Measurements from ENCODE around the gene CRACR2A.

Gene CRACR2A

DNA sequence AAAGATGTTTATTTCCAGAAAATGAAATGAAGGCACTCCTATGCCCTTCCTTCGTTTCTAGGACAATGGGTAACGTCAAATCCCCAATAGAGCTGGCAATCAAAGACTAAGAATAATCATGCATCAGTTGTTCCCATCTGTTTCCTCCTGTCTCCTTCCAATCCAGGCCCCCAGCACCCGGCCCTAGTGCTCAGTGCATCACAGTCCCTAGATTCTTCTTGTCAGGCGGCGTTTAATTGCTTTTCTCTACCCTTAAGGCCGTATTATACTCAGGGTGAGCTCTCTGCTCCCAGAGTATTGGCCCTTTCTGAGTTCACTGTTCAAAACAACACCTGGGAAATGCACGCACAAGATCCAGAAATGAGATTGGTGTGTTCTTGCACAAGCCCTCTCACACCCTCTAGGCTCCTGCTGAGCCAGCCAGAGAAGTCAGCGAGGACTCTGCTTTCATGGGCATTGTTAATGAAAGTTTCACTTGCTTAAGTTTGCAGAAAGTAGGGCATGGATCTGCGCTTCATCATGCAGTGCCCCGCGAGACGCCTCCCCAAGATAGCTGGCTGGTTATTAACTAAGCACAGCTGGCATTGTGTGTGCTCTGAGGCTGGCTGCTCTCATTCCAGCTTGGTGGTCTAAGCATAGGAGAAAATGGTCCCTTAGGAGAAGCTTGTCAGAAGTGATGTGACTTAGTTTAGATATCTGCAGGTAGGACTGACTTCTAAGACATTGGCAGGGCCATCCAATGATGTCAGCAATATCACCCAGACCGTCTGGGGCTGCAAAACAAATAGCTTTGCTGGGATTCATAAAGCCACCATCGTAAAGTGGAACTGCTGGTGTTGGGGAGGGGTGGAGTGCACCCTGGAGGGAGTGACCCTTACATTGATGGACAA lies 28.7 kb downstream of the CRACR2A start:
- no peak for DNase-seq

DNA sequence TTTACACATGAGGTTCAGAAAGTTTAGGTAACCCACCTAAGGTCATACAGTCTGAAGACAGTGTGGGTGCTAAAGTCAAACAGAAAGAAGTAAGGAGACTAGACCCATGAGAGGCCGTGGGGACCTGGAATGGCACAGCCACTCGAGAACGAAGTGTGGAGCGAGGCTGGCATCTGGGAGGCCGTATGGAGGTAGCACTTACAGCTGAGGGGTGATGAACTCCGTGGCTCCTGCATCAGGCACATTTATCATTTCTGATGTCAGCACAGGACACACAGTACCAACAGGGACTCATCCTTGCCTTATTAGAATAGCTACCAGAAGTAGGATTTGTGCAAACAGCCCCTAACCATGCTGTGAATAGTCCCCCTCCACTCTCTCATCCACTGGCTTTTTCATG lies 30.5 kb downstream of the CRACR2A start:
- DNase-seq: no peak

DNA sequence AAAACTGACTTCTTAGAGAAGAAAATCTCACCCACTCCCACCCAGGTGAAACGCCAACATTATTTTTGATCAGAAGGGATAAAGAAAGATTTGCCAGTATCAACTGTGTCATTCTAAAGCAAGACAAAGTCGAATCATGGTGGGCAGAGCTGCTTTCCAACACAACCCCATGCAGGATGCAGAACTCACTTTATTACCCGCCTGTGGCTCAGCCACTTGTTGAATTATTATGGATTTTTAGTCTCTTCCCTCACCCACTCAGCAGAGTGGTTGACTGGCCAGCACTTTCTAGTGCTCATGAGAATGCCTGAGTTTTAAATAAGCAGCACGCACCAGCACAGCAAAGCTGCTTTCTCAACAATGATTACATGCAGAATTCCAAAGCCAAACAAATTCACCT lies 32.1 kb downstream of the CRACR2A start:
- no peak for DNase-seq

DNA sequence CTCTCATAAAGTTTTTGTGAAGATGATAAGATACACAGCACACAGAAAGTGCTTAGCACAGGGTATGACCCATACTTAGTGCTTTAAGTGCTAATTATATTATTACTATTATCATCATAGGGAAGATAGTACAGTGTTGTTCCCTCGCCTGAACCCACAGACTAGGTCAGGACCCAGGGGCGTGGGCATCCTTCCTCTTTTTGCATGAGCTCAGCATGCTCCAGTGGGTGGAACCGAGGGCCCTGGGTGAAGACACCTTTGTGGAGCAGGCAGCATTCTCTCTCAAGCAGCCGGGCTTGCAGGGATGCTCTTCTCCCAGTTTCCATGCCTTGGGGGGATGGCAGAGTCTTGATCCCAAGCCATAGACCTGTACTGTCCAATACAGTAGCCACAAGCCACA lies 34.8 kb downstream of the CRACR2A start:
- no peak for DNase-seq

DNA sequence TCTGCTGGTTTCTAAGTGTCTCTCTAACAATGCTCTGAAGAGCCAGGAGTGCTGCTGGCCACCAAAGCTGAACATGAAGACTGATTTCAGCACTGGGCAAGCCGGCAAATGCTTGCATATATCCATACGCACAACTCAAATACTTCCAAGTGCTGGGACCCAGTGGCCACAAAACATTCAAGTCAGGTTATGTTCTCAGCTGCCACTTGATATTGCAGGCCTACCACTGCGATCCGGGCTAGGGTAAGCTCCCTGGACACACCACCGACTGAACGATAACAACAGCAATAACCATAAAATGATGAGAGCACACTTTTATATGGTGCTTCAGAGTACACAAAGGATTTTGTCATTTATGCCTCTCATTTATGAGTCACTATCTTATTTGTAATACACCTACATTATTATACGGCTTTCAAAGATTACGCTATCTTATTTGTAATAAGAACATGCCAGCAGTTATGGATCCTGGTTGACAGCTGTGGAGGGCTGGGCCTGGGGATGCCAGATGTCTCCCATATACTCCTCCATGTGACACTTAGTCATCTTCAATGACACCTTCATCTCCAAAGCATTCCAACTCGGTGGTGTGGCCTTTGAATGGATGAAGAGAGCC lies 35.5 kb downstream of the CRACR2A start:
- no peak for DNase-seq

DNA sequence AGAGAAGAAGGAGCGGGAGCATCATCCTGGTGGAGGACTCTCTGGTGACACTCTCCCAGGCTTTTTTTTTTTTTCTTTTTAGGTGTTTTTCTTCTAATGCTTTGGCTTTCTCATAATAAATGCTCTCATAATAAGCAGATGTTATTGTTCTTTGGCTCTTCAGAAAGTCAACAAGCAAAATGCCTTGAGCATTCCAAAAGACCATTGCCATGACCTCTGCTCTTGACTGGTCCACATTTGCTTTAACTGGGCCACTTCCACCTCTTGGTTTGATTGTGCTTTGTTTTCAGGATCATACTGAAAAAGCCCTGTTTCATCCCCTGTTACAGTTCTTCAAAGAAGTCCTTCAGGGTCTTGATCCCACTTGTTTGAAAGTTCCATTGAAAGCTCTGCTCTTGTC lies 36.9 kb downstream of the CRACR2A start:
- DNase-seq: no peak

DNA sequence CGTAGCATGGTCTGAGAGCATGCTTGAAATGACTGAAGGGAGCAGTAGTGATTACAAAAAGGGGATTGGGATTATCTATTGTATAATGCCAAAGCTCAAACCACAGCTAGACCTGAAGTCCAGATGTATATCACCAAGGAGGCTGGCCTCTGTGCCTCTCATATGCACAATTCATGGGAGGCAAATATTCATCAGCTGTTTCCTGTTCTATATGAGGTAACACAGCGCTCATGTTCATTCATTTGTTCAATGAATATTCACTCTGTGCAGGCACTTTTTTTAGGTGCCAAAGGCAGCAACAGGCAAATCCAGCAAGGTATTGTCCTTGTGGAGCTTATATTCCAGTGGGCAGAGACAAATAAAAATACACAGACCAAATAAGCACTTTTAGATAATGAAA lies 39.0 kb downstream of the CRACR2A start:
- DNase-seq: no peak

DNA sequence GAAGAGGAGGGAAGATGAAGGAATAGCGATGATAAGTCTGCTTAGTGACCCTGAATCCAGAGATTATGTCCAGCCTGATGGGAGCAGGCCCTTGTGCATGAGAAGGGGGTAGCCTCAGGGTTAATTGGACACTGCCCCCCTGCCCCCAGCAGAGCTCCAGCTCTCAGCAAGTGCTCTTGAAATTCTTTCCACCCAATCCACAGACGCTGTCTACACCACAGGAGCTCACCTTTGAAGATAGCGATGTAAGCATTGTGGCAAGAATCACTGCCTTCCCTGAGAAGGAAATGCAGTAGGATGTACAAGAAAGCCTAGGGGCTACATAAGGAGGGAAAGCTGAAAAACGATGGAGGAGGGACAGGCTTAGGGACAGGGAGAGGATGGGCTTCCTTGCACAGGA lies 39.4 kb downstream of the CRACR2A start:
- no peak for DNase-seq

DNA sequence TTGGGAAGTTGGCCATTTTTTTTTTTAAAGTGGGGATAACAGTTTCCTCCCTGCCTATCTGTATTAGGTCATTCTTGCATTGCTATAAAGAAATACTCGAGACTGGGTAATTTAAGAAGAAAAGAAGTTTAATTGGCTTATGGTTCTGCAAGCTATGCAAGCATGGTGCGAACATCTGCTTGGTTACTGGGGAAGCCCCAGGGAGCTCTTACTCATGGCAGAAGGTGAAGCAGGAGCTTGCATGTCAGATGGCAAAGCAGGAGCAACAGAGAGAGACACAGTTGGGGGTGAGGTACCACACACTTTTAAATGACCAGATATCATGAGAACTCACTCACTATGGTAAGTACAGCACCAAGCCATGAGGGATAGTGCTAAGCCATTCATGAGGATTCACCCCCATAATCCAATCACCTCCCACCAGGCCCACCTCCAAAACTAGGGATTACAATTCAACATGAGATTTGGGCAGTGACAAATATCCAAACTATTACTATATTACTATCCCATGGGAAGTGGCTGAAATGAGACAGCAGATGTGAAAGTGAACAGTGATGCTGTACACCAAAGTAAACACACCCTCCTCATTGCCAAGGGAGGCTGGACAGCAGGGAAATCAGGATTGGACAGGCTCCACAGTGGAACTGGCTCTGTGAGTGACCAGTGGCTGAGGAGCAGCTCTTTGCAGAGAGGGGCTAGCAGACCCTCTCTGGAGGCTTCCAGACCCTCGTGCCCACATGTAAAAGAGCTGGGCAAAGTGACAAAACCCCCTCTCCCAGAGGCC lies 40.5 kb downstream of the CRACR2A start:
- no peak for DNase-seq

DNA sequence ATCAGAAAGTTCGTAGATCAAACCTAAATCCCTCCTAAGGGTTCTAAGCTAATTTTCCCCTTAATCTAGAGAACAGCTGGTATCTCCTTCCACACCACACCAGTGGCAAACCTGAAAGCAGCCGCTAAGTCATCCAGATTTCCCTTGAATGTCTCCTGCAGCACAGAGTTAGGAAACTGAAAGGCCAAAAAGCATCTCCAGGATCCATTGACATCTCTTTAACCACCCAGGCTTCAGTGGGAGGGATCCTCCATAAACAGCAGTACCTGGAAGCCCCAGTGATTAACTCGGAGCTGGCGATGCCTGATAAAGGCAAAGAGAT lies 47.6 kb downstream of the CRACR2A start:
- DNase-seq: no peak

DNA sequence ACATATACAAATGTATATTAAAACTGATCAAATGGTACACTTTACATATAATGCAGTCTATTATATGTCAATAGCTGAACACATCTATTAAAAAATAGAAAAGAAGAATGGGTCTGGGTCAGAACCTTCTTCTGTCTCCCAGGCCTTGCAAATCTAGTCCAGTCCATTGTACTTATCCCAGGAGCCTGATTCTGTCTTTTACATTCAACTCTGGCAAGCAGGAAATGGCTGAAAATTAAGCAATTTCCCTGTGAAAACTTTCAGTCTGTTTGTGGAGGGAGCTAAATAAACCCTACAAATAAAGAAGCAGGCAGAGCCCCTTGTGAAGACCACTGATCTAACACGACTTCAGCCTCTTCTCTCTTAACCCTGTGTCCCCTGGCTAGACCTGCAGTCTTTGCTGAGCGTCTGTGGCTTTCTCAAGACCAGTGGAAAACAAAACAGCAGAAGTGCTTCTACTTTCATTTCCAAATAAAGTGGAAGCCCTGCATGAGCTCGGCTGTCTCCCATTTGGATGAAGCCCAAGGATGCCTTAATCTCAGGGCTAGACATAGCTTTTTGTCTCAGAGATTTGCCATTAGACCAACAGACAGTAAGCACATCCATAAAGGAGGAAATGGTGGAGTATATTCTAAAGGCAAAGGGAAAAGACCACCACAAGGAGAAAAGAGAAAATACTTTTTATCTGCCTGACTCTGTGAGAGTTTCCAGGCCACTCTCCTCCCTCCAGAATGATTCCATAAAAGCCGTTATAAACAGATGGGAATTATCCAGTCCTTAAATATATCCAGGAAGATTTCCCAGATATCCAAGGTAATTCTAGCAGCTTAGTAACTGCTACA lies 48.2 kb downstream of the CRACR2A start:
- no peak for DNase-seq

DNA sequence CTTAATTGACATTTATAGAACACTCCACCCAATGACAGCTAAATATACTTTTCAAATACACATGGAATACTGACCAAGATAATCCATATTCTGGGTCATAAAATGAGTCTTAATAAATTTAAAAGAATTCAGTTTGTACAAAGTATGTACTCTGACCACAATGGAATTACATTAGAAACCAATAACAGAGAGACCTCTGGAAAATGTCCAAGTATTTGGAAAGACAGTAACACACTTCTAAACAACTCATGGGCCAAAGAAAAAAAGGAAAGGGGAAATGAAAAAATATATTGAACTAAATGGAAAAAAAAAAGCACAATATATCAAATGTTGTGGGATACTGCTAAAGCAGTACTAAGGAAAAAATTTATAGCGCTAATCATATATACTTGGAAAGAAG lies 52.0 kb downstream of the CRACR2A start:
- no peak for DNase-seq

DNA sequence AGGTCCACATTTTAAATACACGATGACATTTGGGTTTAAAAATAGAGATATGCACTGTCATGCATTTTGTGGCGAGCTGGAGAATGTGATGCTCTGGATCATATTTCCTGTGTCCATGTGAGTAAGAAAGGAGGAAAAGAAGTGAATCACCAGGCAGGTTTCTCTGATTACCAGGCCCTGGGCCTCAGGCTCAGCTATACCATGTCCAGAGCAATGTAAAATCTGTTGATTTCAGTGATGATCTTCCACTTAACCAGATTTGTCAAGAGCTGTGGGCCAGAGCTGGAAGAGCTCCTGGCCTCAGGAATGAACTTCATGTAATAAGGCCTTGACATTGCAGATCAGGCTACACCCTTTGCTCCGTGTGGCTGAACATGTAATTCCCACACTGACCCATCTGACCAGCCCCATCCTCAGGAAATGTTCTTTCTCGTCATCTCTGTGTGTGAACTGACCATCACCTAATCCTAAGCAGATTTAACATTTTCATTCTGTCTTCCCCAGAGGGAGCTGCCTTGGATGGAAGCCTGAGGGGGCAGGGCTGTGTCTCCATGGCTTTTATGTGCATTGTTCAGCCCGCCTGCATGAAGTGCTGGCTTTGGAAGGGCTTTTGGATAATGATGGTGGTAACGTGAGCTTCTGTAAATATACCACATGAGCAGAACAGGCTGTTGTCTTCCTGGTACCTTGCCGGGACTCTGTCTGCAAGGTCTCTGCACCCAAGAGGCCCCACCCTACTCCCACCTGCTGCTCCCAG lies 54.5 kb downstream of the CRACR2A start:
- no peak for DNase-seq

DNA sequence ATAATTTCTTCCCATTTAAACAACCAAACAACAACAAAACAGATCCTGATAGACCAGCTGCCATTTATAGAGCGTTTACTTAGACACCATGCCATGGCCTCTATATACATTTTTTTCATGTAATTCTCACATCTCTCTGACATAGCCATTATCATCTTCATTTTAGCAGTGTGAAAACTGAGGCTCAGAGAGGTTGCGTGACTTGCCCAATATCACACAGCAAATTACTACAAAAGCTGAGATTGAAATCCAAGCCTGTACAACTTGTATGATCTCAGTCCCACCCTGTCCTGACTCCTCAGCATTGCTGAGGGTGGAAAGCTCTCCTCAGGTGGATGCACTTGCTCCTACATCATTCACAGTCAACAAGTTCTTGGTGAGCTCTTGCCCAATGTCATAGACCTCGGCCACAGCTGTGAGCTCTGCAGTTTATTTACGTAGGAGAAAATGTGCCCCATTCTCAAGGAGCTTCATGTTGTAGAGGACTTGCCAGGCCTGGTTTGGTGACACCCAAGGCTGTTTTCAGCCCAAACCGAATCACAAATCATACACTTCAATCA lies 55.5 kb downstream of the CRACR2A start:
- no peak for DNase-seq

DNA sequence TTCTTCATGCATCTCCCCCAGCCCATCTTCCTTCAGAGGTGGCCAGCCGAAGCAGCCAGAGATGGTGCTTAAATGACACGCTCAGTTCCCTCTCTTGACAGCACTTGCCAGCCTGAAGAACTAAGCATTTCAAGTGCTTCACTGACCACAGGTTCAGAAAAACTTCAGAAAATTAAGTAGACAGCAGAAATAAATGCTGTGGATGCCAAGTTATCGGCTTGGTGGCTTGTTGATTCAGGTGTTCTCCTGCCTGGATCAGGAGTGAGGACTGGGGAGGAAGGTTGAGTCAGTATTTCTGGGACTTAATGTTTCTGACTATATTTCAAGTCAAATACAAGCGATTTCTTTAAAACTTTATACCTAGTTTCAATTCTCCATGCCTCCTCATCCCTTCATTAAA lies 58.2 kb downstream of the CRACR2A start:
- DNase-seq: no peak

DNA sequence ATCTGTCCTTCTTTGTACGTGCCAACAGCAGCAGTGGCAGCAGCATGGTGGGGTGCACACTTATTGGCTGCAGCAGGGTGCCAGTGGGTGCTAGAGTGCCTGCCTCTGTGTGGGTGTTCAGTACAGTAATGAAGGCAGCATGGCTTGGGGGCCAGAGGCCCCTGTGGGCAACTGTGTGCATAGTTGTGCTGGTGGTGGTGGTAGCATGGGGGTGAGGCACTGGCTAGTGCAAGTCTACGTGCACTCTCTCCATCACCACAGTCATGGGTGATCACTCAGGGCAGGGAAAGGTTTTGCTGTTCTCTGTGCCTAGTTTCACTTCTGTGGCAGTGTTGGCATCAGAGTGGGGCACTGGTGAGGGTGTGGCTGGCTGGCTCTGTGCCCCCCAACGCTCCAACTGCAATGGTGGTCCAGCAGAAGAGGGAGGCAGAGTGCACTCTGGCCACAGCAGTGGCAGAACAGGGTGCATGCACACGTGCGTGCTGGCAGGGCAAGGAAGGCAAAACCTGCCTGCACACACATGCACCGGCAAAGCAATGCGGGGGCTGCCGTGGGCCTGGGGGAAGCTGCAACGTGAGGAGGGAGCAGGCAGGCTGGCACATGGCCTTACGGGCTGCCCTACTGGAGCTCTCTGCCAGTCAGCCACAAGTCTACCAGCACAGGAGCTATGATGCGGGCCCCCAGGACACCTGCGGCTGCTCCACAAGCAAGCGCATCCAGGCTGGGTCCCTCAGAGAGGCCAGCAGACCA lies 60.1 kb downstream of the CRACR2A start:
- DNase-seq: no peak

DNA sequence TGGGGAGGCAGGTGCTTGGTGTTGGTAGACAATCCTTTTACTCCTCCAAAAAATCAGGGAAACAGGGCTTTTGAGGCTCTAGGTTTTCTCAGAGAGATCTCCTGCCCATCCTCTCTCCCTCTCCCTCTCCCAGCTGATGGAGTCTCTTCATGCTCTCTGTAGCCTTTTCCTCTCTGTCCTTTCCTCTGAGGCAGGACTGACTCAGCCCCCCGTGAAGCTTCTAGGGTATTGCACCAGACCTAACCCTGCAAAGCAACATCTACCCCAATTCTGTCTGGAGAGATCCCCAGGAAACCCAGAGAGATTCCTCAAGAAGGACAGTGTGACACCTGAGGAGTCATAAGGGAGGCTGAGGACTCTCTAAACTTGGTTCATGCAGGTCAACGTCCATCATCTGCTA lies 66.4 kb downstream of the CRACR2A start:
- no peak for DNase-seq

DNA sequence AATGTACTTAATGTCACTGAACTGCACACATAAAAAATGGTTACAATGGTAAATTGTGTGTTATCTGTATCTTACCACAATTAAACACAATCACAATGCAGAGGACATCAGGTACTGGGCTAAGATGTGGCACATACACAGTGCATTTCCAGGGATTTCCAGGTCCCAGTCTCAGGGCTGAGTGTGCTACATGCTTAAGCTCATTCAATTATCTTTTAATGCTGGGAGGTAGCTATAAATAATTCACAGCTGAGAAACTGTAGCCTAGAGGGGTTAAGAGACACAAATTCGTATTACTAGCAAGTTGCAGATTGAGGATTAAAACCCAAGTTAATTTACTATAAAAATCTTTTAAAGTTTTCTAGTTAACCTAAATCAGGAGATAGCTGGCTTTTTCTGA lies 67.1 kb downstream of the CRACR2A start:
- DNase-seq: no peak

DNA sequence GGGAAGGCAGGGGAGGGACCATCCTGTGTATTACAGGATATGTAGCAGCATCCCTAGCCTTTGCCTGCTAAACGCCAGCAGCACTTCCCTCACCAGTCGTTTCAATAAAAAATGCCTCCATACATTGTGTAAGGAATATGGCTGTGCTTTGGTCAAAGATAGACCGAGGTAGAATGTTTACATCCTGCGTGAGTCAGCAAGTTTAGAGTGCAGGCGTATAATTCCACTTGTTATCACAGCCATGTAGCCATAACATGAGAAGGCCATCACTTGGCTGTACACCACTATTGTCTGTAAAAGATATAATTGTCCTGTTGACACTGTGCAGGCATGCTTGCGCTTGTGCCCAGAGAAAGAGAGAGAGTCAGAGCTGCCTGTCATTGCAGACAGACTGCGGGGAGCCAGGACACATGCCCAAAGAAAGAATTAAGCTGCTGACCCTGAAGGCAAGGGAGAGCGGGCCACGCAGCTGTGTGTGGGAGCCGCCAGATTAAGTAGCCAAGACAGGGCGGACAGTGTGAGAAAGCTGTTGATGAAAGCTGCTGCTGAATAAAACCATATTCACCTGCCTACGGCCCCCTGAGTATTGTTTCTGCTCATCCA lies 68.4 kb downstream of the CRACR2A start:
- DNase-seq: no peak

DNA sequence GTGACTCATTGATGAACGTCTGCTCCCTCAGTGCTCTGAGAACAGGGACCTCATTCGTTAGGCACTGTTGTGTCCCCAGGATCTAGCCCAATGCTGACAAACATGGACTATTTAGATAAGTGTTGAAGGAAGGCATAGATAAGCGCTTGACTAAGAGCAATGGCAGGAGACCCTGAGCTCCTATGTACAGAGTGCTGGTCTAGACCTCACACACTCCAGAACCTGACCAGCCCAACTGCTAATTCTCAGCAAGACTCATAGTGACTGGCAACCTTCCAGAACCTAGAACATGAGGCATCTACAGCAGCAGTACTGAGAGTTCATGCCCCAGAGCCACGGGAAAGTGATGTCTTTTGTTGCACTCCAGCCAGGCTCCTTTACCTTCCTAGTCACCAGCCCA lies 69.2 kb downstream of the CRACR2A start:
- no peak for DNase-seq

DNA sequence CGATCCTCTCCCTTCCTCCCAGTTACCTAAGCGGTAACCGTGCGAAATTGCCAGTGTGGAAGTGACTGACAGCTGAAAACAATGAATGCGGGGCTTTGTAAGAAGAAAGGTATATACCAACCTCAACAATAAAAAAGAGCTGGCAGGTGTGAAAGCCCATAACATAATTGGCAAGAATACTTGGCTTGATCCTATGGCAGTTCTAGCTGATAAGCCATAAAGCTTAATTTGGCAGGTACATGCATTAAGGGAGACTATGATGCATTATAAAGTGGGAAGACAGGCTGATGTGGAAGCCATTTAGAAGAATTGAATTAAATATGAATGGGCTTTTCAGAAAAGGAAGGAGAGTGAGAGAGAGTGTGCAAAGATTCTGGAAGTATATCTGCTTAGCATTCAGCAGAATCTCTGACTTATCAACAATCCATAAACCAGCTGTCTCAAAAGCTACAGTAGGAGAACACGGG lies 71.3 kb downstream of the CRACR2A start:
- DNase-seq: no peak

All from activated CD8-positive, alpha-beta memory T cell treated with anti-CD3 and anti-CD28 coated beads for 24 hours (primary cell).